Stimulated activated effector memory CD8-positive, alpha-beta T cell treated with anti-CD3 and anti-CD28 coated beads, Interleukin-12 subunit alpha, Interleukin-12 subunit beta, amount 100 ng/mL, for 72 hours (primary cell): ENCODE data around the gene FREM1.

ENCODE experiments used
- ATAC-seq: fragments of 150-1000 bp; cut with Tn5 transposase; 2 replicates; pipeline ENCODE4 v1.10.0; 2021
- DNase-seq, 2 donors: peaks; one replicate each; pipeline ENCODE4 v3.0.0; 2021 to 2022; ENCODE audit warnings: low spot score in 2 of 2
- H3K27ac Mint-ChIP-seq: one replicate; pipeline ENCODE4 v1.8.0; 2022; ENCODE audit warnings: mild to moderate bottlenecking, mixed read lengths
- H3K36me3 Mint-ChIP-seq: one replicate; pipeline ENCODE4 v1.8.0; 2022; ENCODE audit warnings: mild to moderate bottlenecking, mixed read lengths
- H3K4me1 Mint-ChIP-seq: one replicate; pipeline ENCODE4 v1.8.0; 2022; ENCODE audit warnings: mixed read lengths
- H3K4me3 Mint-ChIP-seq: one replicate; pipeline ENCODE4 v1.8.0; 2022; ENCODE audit warnings: mild to moderate bottlenecking, mixed read lengths
- H3K9me3 Mint-ChIP-seq: one replicate; pipeline ENCODE4 v1.8.0; 2022; ENCODE audit warnings: mixed read lengths

FREM1 gene

GRCh38 chr9:14749741-14750211, 160.5 kb downstream of the FREM1 start:
- Mint-ChIP-seq H3K4me1 (no peaks in the 10 kb centered on the region), H3K9me3 (no peaks in the 10 kb centered on the region), H3K4me3 (no peak overlapping the region), H3K36me3 (no peaks in the 10 kb centered on the region), H3K27ac (no peak overlapping the region)
- no peak for DNase-seq
- no peak for ATAC-seq

DNA sequence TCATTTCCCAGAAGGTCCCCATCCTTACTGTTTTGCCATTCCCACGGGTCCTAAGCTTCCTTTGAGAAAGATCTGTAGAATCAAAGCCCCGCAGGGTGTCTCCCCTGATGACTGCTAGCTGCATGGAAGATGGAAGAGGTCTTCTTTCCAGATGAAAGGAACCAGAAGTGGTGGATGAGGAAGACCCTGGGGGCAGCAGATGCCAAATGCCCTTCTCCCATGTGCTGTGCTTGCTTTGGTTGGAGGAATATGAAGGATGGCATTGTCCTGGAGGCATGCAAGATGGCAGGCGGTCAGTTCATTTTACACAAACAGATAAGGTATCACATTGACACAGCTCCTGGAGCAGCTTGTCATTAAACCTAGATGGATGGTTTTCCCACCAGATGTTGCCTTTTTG, 161.9 kb downstream of the FREM1 start:
- no peaks in the 10 kb centered on the region for H3K4me1 Mint-ChIP-seq
- H3K36me3 Mint-ChIP-seq: no peaks in the 10 kb centered on the region
- ATAC-seq: no peak
- no peak overlapping the region for H3K27ac Mint-ChIP-seq
- no peaks in the 10 kb centered on the region for H3K9me3 Mint-ChIP-seq
- H3K4me3 Mint-ChIP-seq: no peak overlapping the region
- no peak for DNase-seq

DNA sequence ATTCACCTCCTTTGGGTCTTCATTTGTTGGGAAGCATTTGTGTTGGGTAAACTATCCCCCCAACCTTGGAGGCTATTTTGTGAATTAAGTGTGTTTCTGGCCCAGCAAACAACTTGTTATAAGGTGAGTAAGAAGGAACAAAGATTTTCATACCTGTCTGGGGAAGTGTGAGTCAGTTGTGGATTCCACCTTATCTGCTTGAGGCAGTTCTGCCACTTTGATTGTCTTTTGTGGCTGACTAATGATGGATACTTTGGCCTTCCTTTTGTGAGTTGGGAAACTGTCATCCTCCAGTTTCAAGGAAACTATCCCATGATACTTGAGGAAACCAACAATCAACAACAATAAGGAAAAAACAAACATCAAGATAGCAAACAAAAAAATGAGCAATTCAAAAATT, 163.1 kb downstream of the FREM1 start:
- Mint-ChIP-seq H3K4me1 (no peaks in the 10 kb centered on the region), H3K27ac (no peak overlapping the region), H3K9me3 (no peaks in the 10 kb centered on the region), H3K36me3 (no peaks in the 10 kb centered on the region), H3K4me3 (no peak overlapping the region)
- ATAC-seq (no peak), DNase-seq (no peak)

DNA sequence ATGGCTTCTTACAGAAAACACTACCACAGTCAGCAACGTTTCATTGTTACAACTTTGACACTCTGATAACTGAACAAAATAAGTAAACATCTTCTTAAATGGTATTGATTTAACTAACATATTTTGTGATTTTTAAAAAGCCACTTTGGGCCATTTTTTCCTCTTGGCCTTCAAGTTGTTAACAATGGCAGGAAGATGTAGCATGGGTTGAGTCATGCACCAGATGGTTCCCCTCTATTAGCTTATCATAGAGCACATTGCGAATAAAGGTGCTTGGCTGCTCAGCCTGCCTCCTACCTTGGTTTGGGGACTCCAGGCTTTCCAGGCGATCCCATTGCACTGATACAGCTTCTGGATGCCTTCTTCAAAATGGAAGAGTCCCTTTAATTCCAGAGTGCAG, 163.6 kb downstream of the FREM1 start:
- DNase-seq (no peak), ATAC-seq (no peak)
- Mint-ChIP-seq H3K4me3 (no peak overlapping the region), H3K4me1 (no peaks in the 10 kb centered on the region), H3K9me3 (no peaks in the 10 kb centered on the region), H3K27ac (no peak overlapping the region), H3K36me3 (no peaks in the 10 kb centered on the region)

DNA sequence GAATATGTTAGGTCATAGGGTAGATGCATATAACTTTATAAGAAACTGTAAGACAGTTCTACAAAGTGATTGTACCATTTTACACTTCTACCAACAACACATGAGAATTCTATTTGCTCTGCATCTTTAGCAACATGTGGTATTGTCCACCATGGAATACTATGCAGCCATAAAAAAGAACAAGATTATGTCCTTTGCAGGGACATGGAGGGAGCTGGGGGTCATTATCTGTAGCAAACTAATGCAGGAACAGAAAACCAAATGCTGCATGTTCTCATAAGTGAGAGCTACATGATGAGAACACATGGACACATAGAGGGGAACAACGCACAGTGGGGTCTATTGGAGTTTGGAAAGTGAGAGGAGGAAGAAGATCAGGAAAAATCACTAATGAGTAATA, 165.5 kb downstream of the FREM1 start:
- Mint-ChIP-seq H3K9me3 (no peaks in the 10 kb centered on the region), H3K27ac (no peak overlapping the region), H3K36me3 (no peaks in the 10 kb centered on the region), H3K4me3 (no peak overlapping the region), H3K4me1 (no peaks in the 10 kb centered on the region)
- ATAC-seq (no peak), DNase-seq (no peak)

DNA sequence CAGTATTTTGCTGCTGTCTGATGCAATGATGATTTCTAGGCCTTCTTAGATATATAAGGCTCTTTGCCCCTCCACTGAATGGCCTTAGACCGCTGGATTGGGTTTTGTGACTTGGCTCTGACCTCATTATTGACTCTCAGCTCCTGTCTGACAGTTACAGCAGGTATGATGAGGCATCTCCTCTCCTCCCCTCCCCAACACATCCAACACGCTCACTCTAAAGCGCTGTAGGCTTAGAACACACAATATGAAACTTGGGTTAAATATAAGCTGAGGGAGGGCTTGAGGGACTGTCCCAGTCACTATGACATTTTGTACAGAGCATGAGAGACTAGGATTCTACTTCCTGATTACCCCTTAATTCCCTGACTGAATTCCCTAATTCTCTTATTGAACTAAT, 168.9 kb downstream of the FREM1 start:
- DNase-seq (no peak), ATAC-seq (no peak)
- no peak overlapping the region for H3K27ac Mint-ChIP-seq
- H3K36me3 Mint-ChIP-seq: no peaks in the 10 kb centered on the region
- H3K9me3 Mint-ChIP-seq: no peaks in the 10 kb centered on the region
- no peak overlapping the region for H3K4me3 Mint-ChIP-seq
- no peaks in the 10 kb centered on the region for H3K4me1 Mint-ChIP-seq

GRCh38 chr9:14733133-14733532, 177.1 kb downstream of the FREM1 start:
- Mint-ChIP-seq H3K4me1 (no peaks in the 10 kb centered on the region), H3K9me3 (no peaks in the 10 kb centered on the region), H3K36me3 (no peaks in the 10 kb centered on the region), H3K4me3 (no peak overlapping the region), H3K27ac (no peak overlapping the region)
- no peak for ATAC-seq
- no peak for DNase-seq

DNA sequence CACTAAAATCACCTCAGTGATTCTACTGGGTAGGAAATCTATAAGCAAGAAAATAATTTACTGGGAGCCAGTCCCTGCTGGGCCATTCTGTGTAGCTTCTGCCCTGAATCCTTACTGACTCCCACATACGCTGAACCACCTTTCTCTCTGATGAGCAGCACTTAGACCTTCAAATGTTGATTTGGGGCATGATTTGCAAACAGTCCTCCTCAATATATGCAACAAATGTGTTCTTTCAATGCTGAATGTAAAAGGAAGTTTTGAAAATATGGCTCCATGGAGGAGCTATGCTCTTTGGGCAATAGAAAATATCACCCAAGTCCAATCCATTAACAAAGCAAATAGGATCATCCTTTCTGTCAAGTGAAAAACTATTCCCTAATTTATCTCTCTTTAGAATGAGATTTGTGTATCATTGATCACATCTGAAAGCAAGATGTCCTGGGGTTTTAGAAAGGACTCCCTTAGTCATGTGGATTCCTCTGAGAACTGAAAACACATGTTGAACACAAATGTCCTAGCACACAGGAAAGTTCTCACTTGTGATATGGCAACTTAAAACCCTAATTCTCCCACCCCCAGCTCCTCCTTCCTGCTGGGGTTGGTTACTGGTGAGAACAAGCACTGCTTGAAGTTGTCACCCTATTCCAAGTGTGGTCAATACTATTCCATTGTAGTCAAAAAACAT, 178.8 kb downstream of the FREM1 start:
- H3K4me1 Mint-ChIP-seq: no peaks in the 10 kb centered on the region
- DNase-seq: no peak
- H3K36me3 Mint-ChIP-seq: no peaks in the 10 kb centered on the region
- ATAC-seq: no peak
- H3K27ac Mint-ChIP-seq: no peak overlapping the region
- no peaks in the 10 kb centered on the region for H3K9me3 Mint-ChIP-seq
- no peak overlapping the region for H3K4me3 Mint-ChIP-seq

- H3K9me3 Mint-ChIP-seq: no peaks in the 10 kb centered on the region
- DNase-seq: no peak
- H3K4me1 Mint-ChIP-seq: no peaks in the 10 kb centered on the region
- no peak overlapping the region for H3K4me3 Mint-ChIP-seq
- H3K36me3 Mint-ChIP-seq: no peaks in the 10 kb centered on the region
- no peak overlapping the region for H3K27ac Mint-ChIP-seq
- ATAC-seq: no peak
Measured at GRCh38 chr9:14730461-14730898, 179.7 kb downstream of the FREM1 start.

DNA sequence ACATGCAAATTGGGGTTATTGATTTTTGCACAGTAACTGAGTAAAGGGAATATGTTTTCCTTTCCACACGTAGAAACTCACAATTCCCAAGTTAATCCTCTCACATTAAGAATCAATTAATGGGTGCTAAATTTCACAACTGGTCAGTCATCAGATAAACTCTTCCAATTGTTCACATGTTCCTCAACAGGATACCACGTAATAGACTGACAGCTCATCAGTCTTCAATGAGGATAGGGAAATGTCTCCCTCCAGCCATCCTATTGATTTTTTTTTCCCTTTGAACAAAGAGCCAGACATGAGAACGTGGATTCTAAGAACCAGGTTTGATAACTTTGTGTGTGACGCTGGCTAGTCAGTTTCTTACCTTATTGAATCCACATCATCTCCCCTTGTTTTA, 186.9 kb downstream of the FREM1 start:
- Mint-ChIP-seq H3K4me1 (no peaks in the 10 kb centered on the region), H3K4me3 (no peak overlapping the region), H3K36me3 (no peaks in the 10 kb centered on the region), H3K27ac (no peak overlapping the region), H3K9me3 (no peaks in the 10 kb centered on the region)
- no peak for DNase-seq
- no peak for ATAC-seq

GRCh38 chr9:14722391-14723035, 187.7 kb downstream of the FREM1 start, which contains the start of gene CER1:
Gene CER1 (minus strand): TSS chr9:14722733. CDS start chr9:14722672, 61 bp downstream.
- H3K4me3 Mint-ChIP-seq: no peak within 1 kb of the TSS
- H3K27ac Mint-ChIP-seq: no peak within 1 kb of the TSS
- DNase-seq (no peak), ATAC-seq (no peak)
- no peaks in the 10 kb centered on the region for H3K36me3 Mint-ChIP-seq
- H3K9me3 Mint-ChIP-seq: no peaks in the 10 kb centered on the region
- H3K4me1 Mint-ChIP-seq: no peaks in the 10 kb centered on the region

- ATAC-seq (no peak), DNase-seq (no peak)
- Mint-ChIP-seq H3K27ac (no peak overlapping the region), H3K36me3 (no peaks in the 10 kb centered on the region), H3K4me1 (no peaks in the 10 kb centered on the region), H3K9me3 (no peaks in the 10 kb centered on the region), H3K4me3 (no peak overlapping the region)
Measured at GRCh38 chr9:14719231-14719923, 190.9 kb downstream of the FREM1 start.

DNA sequence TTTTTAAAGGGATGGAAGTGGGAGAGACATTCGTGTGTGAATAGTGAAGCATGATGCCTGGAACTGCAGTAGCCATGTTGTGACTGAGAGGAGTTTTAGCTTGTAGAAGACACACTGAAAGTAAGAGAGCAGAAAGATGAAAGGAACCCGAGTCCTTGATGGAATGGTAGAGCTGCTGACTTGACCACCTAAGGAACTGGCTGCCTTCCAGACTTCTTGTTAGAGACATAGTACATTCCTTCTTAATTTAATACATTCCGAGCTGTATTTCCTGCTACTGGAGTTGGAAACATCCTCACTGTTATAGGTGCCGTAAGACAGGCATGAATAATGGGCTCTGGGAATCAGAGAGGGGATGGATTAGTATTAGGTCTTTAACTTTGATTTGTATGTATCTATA, 195.1 kb downstream of the FREM1 start:
- DNase-seq: no peak
- ATAC-seq: no peak
- Mint-ChIP-seq H3K9me3 (peaks cover 2% of the 10 kb centered on the region), H3K27ac (no peak overlapping the region), H3K4me1 (no peaks in the 10 kb centered on the region), H3K36me3 (no peaks in the 10 kb centered on the region), H3K4me3 (no peak overlapping the region)

DNA sequence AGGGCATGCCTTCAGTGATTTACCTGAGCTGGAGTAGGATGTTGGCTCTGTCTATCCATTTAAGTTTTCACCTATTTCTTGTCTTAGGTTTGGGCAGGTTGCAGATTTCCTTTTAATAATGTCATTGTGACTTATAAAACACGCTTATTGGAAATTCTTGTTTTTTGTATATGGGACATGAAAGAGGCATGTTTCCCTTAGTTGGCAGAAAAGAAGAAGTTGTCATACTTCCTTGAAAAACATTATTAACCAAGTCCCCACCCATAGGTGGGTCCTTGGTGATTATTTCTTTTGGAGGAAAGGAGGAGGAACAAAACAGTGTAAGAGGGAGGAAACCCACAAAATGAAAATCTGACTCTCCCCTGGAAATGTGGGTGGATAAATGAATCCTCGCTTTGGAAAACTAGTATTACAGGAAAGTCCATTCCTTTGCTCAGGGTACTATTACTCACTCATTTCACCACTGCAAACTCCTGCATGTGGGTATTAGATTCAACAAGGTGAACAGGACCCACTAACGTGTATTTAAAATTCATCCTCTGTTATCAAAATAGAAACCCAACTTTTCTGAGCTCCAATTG, 197.0 kb downstream of the FREM1 start:
- Mint-ChIP-seq H3K4me1 (no peaks in the 10 kb centered on the region), H3K27ac (no peak overlapping the region), H3K4me3 (no peak overlapping the region), H3K36me3 (no peaks in the 10 kb centered on the region), H3K9me3 (peaks cover 6% of the 10 kb centered on the region)
- ATAC-seq (no peak), DNase-seq (no peak)

DNA sequence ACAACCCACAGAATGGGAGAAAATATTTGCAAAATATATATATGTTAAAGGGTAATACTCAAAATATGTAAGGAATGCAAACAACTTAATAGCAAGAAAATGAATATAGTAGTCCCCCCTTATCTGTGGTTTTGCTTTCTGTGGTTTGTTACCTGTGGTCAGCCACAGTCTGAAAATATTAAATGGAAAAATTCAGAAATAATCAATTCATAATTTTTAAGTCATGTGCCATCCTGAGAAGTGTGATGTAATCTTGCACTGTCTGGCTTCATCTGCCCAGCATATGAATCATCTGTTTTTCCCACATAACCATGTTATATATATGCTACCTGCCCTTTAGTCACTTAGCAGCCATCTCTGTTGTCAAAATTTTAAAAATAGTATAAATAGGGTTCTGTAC, 199.4 kb downstream of the FREM1 start:
- Mint-ChIP-seq H3K4me1 (no peaks in the 10 kb centered on the region), H3K36me3 (no peaks in the 10 kb centered on the region), H3K9me3 (peaks cover 14% of the 10 kb centered on the region), H3K4me3 (no peak overlapping the region), H3K27ac (no peak overlapping the region)
- ATAC-seq (no peak), DNase-seq (no peak)
